GM23338 (cell line): Measurements from ENCODE around the gene CDC42BPA. TPM values are rescaled to one million over a fixed set of nuclear protein-coding genes. Genes with fewer than 3 reads are reported as not detected.

Source experiments
- ATAC-seq: fragments of 200-7000 bp; cut with Tn5 transposase; 3 replicates; pipeline ENCODE4 v1.9.1; 2020
- DNase-seq: peaks from one replicate; pipeline ENCODE4 v3.0.0-alpha.2; 2015; ENCODE audit warnings: low spot score
- H2AFZ ChIP-seq: fragments of 200-600 bp; sonication (generic); 2 replicates; pipeline ENCODE4 v1.8.0; 2016; ENCODE audit warnings: antibody characterized with exemption, mild to moderate bottlenecking, moderate library complexity
- H3F3A ChIP-seq: fragments of 200-600 bp; sonication (generic); replicated peaks from 2 replicates; pipeline ENCODE4 v1.8.0; 2017; ENCODE audit warnings: antibody characterized with exemption, mixed run types, low read depth
- H3K27ac ChIP-seq: fragments of 200-600 bp; sonication (generic); 2 replicates; pipeline ENCODE4 v1.6.1; 2016; ENCODE audit warnings: low read depth
- H3K27me3 ChIP-seq: fragments of 200-600 bp; sonication (generic); 2 replicates; pipeline ENCODE4 v1.8.0; 2016; ENCODE audit warnings: mild to moderate bottlenecking, mixed run types, moderate library complexity; ENCODE audit not compliant: insufficient read depth
- H3K36me3 ChIP-seq: fragments of 200-600 bp; sonication (generic); 2 replicates; pipeline ENCODE4 v1.8.0; 2016; ENCODE audit warnings: mild to moderate bottlenecking; ENCODE audit not compliant: insufficient read depth
- H3K4me1 ChIP-seq: fragments of 200-600 bp; sonication (generic); 2 replicates; pipeline ENCODE4 v1.8.0; 2016; ENCODE audit warnings: mild to moderate bottlenecking, moderate library complexity; ENCODE audit not compliant: insufficient read depth
- H3K4me2 ChIP-seq: fragments of 200-600 bp; sonication (generic); 2 replicates; pipeline ENCODE4 v1.7.1; 2017; ENCODE audit warnings: mixed run types
- H3K4me3 ChIP-seq: fragments of 200-600 bp; sonication (generic); 2 replicates; pipeline ENCODE4 v1.6.1; 2016; ENCODE audit warnings: mixed run types
- H3K79me2 ChIP-seq: fragments of 200-600 bp; sonication (generic); replicated peaks from 2 replicates; pipeline ENCODE4 v1.8.0; 2017; ENCODE audit warnings: mild to moderate bottlenecking; ENCODE audit not compliant: insufficient read depth
- H3K9me2 ChIP-seq: fragments of 200-600 bp; sonication (generic); 2 replicates; pipeline ENCODE4 v1.8.0; 2017; ENCODE audit not compliant: insufficient read depth
- H4K20me1 ChIP-seq: fragments of 200-600 bp; sonication (generic); replicated peaks from 2 replicates; pipeline ENCODE4 v1.8.0; 2017; ENCODE audit warnings: mild to moderate bottlenecking; ENCODE audit not compliant: insufficient read depth
- H3K27ac Mint-ChIP-seq: 2 replicates; pipeline ENCODE4 v1.8.0; 2020; ENCODE audit warnings: inconsistent platforms, mild to moderate bottlenecking, moderate library complexity, mixed read lengths
- H3K27me3 Mint-ChIP-seq: 3 replicates; pipeline ENCODE4 v1.8.0; 2022; ENCODE audit warnings: low read depth, mild to moderate bottlenecking, moderate library complexity, mixed read lengths, inconsistent platforms; ENCODE audit not compliant: insufficient read depth, poor library complexity
- H3K36me3 Mint-ChIP-seq: 3 replicates; pipeline ENCODE4 v1.8.0; 2021; ENCODE audit warnings: low read depth, mild to moderate bottlenecking, inconsistent platforms, moderate library complexity, mixed read lengths
- H3K4me1 Mint-ChIP-seq: 3 replicates; pipeline ENCODE4 v1.8.0; 2020; ENCODE audit warnings: mild to moderate bottlenecking, inconsistent platforms, mixed read lengths
- H3K4me3 Mint-ChIP-seq: 3 replicates; pipeline ENCODE4 v1.8.0; 2021; ENCODE audit warnings: moderate library complexity, mild to moderate bottlenecking, inconsistent platforms, mixed read lengths
- H3K9me3 Mint-ChIP-seq: 3 replicates; pipeline ENCODE4 v1.8.0; 2020; ENCODE audit warnings: moderate library complexity, mild to moderate bottlenecking, inconsistent platforms, mixed read lengths
- EZH2 ChIP-seq: fragments of 200-600 bp; sonication (generic); IDR thresholded peaks from one replicate; pipeline ENCODE4 v1.8.0; 2017; ENCODE audit warnings: antibody characterized with exemption, mild to moderate bottlenecking, low read depth; ENCODE audit not compliant: unreplicated experiment
- EZH2phosphoT487 ChIP-seq: fragments of 200-600 bp; sonication (generic); IDR thresholded peaks from one replicate; pipeline ENCODE4 v1.8.1; 2018; ENCODE audit warnings: antibody characterized with exemption; ENCODE audit not compliant: unreplicated experiment
- JUNB ChIP-seq: IDR thresholded peaks from one replicate; pipeline ENCODE4 v1.6.1; 2016; ENCODE audit warnings: antibody characterized with exemption; ENCODE audit not compliant: unreplicated experiment
- NANOG ChIP-seq: IDR thresholded peaks from 2 replicates; pipeline ENCODE4 v1.6.1; 2016; ENCODE audit warnings: antibody characterized with exemption, borderline replicate concordance
- POLR2AphosphoS5 ChIP-seq: IDR thresholded peaks from 2 replicates; pipeline ENCODE4 v1.6.1; 2016; ENCODE audit warnings: antibody characterized with exemption, low read depth
- ZNF114 ChIP-seq: fragments of 250-450 bp; sonication (Bioruptor Pico); IDR thresholded peaks from 2 replicates; pipeline ENCODE4 v1.5.0; 2020; ENCODE audit warnings: mild to moderate bottlenecking, moderate library complexity
- ZNF331 ChIP-seq: fragments of 250-450 bp; sonication (Bioruptor Pico); IDR thresholded peaks from 2 replicates; pipeline ENCODE4 v1.5.0; 2020; ENCODE audit warnings: low read depth, mild to moderate bottlenecking, moderate library complexity
- polyA plus RNA-seq: library from polyadenylated mRNA; unstranded; fragments of >200 nt; fragmentation: Nextera tagmentation; extraction: Ambion mirVana; gene quantifications from 2 replicates; pipeline ENCODE4 v1.2.1, GENCODE V29; 2016
- total RNA-seq: library from RNA; depleted of rRNA; stranded (reverse); fragments of >200 nt; shearing (Covaris generic); gene quantifications from 2 replicates; pipeline ENCODE4 v1.2.3, GENCODE V29; 2014
- TF ChIP-seq, protein P1 (sequence below), 2 experiments: fragments of 200-600 bp in 1 of 2; sonication (generic) in 1 of 2; conservative IDR thresholded peaks; 2 replicates each; pipeline versions ENCODE4 v1.5.1 to v1.6.1; 2016 to 2017; ENCODE audit warnings: antibody characterized with exemption in 2 of 2, low read depth in 2 of 2, mild to moderate bottlenecking in 2 of 2, moderate library complexity in 1 of 2
- TF ChIP-seq, protein P2 (sequence below): IDR thresholded peaks from 2 replicates; pipeline ENCODE4 v1.6.1; 2016; ENCODE audit warnings: antibody characterized with exemption
- TF ChIP-seq, protein P3 (sequence below): IDR thresholded peaks from one replicate; pipeline ENCODE4 v1.6.1; 2018; ENCODE audit warnings: antibody characterized with exemption; ENCODE audit not compliant: unreplicated experiment

Gene CDC42BPA
- total and polyA plus RNA-seq, 2 experiments from 2014 or later: 17.7 to 40.1 TPM

DNA sequence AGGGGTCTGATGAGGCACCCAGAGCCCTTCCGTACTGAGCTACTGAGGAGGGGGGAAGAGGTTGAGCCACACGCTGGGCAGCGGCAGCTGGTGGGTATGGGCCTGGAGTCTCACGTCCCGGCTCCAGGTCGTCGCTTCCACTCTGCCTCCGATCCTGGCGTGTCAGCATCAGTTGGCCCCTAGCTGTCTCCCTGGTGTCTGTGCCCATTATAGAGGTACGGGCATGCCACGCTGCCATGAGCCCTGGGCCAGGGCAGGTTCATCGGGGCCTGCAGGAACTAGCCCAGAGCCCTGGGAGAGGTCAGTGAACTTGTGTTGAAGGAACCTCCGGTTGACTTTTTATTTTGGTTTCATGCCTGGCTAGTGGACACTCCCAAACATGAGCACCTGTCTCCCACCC is 360.0 kb downstream of the CDC42BPA start (continued):
- TF ChIP-seq, protein P1, sequence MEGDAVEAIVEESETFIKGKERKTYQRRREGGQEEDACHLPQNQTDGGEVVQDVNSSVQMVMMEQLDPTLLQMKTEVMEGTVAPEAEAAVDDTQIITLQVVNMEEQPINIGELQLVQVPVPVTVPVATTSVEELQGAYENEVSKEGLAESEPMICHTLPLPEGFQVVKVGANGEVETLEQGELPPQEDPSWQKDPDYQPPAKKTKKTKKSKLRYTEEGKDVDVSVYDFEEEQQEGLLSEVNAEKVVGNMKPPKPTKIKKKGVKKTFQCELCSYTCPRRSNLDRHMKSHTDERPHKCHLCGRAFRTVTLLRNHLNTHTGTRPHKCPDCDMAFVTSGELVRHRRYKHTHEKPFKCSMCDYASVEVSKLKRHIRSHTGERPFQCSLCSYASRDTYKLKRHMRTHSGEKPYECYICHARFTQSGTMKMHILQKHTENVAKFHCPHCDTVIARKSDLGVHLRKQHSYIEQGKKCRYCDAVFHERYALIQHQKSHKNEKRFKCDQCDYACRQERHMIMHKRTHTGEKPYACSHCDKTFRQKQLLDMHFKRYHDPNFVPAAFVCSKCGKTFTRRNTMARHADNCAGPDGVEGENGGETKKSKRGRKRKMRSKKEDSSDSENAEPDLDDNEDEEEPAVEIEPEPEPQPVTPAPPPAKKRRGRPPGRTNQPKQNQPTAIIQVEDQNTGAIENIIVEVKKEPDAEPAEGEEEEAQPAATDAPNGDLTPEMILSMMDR (conservative IDR thresholded peaks at IDR 0.05; ENCODE audit: low read depth in 2 of 2): no peak
- TF ChIP-seq EZH2phosphoT487: no peak
- TF ChIP-seq, protein P2, sequence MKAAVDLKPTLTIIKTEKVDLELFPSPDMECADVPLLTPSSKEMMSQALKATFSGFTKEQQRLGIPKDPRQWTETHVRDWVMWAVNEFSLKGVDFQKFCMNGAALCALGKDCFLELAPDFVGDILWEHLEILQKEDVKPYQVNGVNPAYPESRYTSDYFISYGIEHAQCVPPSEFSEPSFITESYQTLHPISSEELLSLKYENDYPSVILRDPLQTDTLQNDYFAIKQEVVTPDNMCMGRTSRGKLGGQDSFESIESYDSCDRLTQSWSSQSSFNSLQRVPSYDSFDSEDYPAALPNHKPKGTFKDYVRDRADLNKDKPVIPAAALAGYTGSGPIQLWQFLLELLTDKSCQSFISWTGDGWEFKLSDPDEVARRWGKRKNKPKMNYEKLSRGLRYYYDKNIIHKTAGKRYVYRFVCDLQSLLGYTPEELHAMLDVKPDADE: no peak

DNA sequence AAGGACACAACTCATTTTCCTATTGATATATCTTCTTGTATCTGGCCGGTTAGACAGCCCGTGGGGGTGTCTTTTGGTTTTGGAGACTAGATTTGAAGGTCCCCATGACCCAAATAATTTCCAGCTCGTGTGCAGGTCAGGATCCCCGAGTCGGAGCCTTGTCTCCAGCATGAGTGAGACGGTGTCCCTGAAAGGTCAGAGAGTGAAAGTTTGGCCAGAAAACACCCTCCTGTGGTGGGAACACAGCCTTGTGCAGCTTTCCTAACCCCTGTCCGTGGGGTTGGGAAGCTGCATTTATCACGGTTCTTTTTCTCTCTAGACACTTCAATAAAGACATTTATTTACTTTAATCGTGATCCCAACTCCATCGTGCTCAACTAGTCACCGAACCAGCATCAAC is 360.6 kb downstream of the CDC42BPA start:
- Histone ChIP-seq H3K4me3 (no peak overlapping the region), H3K79me2 (peaks cover 29% of the 10 kb centered on the region), H4K20me1 (no peaks in the 10 kb centered on the region), H3K27me3 (no peaks in the 10 kb centered on the region), H3K4me1 (no peaks in the 10 kb centered on the region), H3K27ac (no peak overlapping the region), H2AFZ (no peak overlapping the region), H3K36me3 (no peaks in the 10 kb centered on the region), H3F3A (no peaks in the 10 kb centered on the region), H3K9me2 (no peaks in the 10 kb centered on the region), H3K4me2 (no peak overlapping the region)
- Mint-ChIP-seq H3K9me3 (peaks cover 45% of the 10 kb centered on the region), H3K27ac (no peak overlapping the region), H3K36me3 (peaks cover 47% of the 10 kb centered on the region), H3K4me3 (no peak overlapping the region; the same call in 2 of the 3 replicates), H3K4me1 (peaks cover 6% of the 10 kb centered on the region; the same call in 2 of the 3 replicates), H3K27me3 (peaks cover 7% of the 10 kb centered on the region)
- no peak for DNase-seq
- ATAC-seq: no peak
- TF ChIP-seq, protein P3, sequence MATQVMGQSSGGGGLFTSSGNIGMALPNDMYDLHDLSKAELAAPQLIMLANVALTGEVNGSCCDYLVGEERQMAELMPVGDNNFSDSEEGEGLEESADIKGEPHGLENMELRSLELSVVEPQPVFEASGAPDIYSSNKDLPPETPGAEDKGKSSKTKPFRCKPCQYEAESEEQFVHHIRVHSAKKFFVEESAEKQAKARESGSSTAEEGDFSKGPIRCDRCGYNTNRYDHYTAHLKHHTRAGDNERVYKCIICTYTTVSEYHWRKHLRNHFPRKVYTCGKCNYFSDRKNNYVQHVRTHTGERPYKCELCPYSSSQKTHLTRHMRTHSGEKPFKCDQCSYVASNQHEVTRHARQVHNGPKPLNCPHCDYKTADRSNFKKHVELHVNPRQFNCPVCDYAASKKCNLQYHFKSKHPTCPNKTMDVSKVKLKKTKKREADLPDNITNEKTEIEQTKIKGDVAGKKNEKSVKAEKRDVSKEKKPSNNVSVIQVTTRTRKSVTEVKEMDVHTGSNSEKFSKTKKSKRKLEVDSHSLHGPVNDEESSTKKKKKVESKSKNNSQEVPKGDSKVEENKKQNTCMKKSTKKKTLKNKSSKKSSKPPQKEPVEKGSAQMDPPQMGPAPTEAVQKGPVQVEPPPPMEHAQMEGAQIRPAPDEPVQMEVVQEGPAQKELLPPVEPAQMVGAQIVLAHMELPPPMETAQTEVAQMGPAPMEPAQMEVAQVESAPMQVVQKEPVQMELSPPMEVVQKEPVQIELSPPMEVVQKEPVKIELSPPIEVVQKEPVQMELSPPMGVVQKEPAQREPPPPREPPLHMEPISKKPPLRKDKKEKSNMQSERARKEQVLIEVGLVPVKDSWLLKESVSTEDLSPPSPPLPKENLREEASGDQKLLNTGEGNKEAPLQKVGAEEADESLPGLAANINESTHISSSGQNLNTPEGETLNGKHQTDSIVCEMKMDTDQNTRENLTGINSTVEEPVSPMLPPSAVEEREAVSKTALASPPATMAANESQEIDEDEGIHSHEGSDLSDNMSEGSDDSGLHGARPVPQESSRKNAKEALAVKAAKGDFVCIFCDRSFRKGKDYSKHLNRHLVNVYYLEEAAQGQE: no peak
- TF ChIP-seq NANOG: no peak
- no peak for TF ChIP-seq POLR2AphosphoS5
- TF ChIP-seq ZNF331: no peak
- TF ChIP-seq EZH2phosphoT487: no peak
- no peak for TF ChIP-seq JUNB
- TF ChIP-seq EZH2: no peak
- TF ChIP-seq ZNF114 (CRISPR knock-in tag): no peak
- TF ChIP-seq, protein P1 (conservative IDR thresholded peaks at IDR 0.05; ENCODE audit: low read depth in 2 of 2): no peak
